Measurements from ENCODE around the gene ST3GAL3.

ST3GAL3 gene

GRCh38 chr1:43913051-43913501 is 205.7 kb downstream of the ST3GAL3 start:
- in situ Hi-C loops (cut with MboI; ENCODE audit: low pct_unique_long_range_greater_than_20kb, low sequenced_read_pairs, unreplicated experiment): no loop called here
- DNase-seq (ENCODE audit: low spot score): no peak
- TF ChIP-seq, protein P1, sequence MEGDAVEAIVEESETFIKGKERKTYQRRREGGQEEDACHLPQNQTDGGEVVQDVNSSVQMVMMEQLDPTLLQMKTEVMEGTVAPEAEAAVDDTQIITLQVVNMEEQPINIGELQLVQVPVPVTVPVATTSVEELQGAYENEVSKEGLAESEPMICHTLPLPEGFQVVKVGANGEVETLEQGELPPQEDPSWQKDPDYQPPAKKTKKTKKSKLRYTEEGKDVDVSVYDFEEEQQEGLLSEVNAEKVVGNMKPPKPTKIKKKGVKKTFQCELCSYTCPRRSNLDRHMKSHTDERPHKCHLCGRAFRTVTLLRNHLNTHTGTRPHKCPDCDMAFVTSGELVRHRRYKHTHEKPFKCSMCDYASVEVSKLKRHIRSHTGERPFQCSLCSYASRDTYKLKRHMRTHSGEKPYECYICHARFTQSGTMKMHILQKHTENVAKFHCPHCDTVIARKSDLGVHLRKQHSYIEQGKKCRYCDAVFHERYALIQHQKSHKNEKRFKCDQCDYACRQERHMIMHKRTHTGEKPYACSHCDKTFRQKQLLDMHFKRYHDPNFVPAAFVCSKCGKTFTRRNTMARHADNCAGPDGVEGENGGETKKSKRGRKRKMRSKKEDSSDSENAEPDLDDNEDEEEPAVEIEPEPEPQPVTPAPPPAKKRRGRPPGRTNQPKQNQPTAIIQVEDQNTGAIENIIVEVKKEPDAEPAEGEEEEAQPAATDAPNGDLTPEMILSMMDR (IDR thresholded peaks at IDR 0.05; ENCODE audit: extremely low read depth, insufficient read depth, missing control alignments): no peak

- in situ Hi-C loops (cut with MboI; ENCODE audit: low pct_unique_long_range_greater_than_20kb, low sequenced_read_pairs, unreplicated experiment): no loop called here
- DNase-seq (ENCODE audit: low spot score): no peak
- TF ChIP-seq, protein P1 (IDR thresholded peaks at IDR 0.05; ENCODE audit: extremely low read depth, insufficient read depth, missing control alignments): no peak
Observed at GRCh38 chr1:43913666-43914360, 206.5 kb downstream of the ST3GAL3 start.

- no peak for DNase-seq (ENCODE audit: low spot score)
- in situ Hi-C loops (cut with MboI; ENCODE audit: low pct_unique_long_range_greater_than_20kb, low sequenced_read_pairs, unreplicated experiment): no loop called here
- TF ChIP-seq, protein P1 (IDR thresholded peaks at IDR 0.05; ENCODE audit: extremely low read depth, insufficient read depth, missing control alignments): no peak
Observed at GRCh38 chr1:43914576-43915525, 207.5 kb downstream of the ST3GAL3 start.

- TF ChIP-seq, protein P1 (IDR thresholded peaks at IDR 0.05; ENCODE audit: extremely low read depth, insufficient read depth, missing control alignments): no peak
- in situ Hi-C loops (cut with MboI; ENCODE audit: low pct_unique_long_range_greater_than_20kb, low sequenced_read_pairs, unreplicated experiment): no loop called here
- no peak for DNase-seq (ENCODE audit: low spot score)
Observed at GRCh38 chr1:43919906-43920305, 212.6 kb downstream of the ST3GAL3 start.

DNA sequence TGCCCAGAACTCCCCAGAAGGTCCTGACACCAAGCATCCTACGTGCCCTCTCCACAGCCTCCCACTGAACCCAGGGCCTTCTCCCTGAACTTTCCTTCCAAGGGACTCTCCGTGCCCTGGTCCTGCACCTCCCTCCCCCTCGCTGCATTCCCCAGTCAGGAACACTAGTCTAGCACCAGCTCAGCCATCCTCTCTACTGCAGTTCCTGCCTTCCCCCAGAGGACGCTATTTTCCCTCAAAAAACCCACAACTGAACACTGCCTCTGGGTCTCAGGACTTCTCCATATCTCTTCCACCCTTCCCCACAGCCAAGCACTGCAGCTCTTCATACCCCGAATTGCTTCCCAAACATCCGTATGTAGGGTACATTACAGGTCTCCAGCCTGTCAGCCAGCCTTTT is 213.7 kb downstream of the ST3GAL3 start:
- no peak for DNase-seq (ENCODE audit: low spot score)
- TF ChIP-seq, protein P1 (IDR thresholded peaks at IDR 0.05; ENCODE audit: extremely low read depth, insufficient read depth, missing control alignments): no peak
- in situ Hi-C loops (cut with MboI; ENCODE audit: low pct_unique_long_range_greater_than_20kb, low sequenced_read_pairs, unreplicated experiment): no loop called here

DNA sequence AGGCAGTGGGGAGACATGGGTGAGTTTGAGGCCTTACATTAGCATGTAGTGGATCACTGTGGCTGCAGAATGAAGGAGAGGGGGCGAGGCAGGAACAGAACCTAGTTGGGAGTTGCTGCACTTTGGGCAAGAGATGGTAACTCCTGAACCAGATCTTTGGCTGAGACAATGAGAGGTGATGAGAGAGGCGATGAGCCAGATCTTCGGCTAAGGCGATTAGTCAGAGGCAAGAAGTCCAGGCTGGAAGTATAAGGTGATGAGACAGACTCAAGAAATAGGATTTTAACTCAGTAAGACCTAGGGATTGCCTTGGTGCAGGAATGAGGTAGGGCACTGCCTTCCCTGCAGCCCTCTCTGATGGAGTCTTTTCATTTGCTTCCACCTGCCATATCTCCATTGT is 217.2 kb downstream of the ST3GAL3 start:
- in situ Hi-C loops (cut with MboI; ENCODE audit: low pct_unique_long_range_greater_than_20kb, low sequenced_read_pairs, unreplicated experiment): no loop called here
- TF ChIP-seq, protein P1 (IDR thresholded peaks at IDR 0.05; ENCODE audit: extremely low read depth, insufficient read depth, missing control alignments): no peak
- DNase-seq (ENCODE audit: low spot score): no peak
